Activated CD8-positive, alpha-beta T cell treated with anti-CD3 and anti-CD28 coated beads, Interleukin-2, amount 10 ng/mL, durations not matched to agents 7 days and 5 days (primary cell): ENCODE results near the gene NDFIP2. TPM values are rescaled to one million over a fixed set of nuclear protein-coding genes. Genes with fewer than 3 reads are reported as not detected.

ENCODE experiments used
- ATAC-seq: fragments of 150-1000 bp; cut with Tn5 transposase; one replicate; pipeline ENCODE4 v1.10.0; 2021; ENCODE audit warnings: moderate library complexity
- CTCF ChIA-PET: fragments of 350-600 bp; sonication (Branson Sonifier 250); formaldehyde crosslinking; loops from one replicate; lab custom pipeline; 2021; ENCODE audit warnings: antibody characterized with exemption; lab: Charles Lee
- POLR2A ChIA-PET: fragments of 350-600 bp; sonication (Branson Sonifier 250); formaldehyde crosslinking; loops from one replicate; lab custom pipeline; 2021; ENCODE audit warnings: antibody characterized with exemption; lab: Charles Lee
- DNase-seq: peaks from one replicate; pipeline ENCODE4 v3.0.0-alpha.2; 2020
- H3K27ac Mint-ChIP-seq: one replicate; pipeline ENCODE4 v1.8.0; 2021; ENCODE audit warnings: mild to moderate bottlenecking, mixed read lengths
- H3K27me3 Mint-ChIP-seq: one replicate; pipeline ENCODE4 v1.8.0; 2021; ENCODE audit warnings: low read depth, mixed read lengths
- H3K36me3 Mint-ChIP-seq: one replicate; pipeline ENCODE4 v1.8.0; 2021; ENCODE audit warnings: low read depth, mixed read lengths
- H3K4me1 Mint-ChIP-seq: one replicate; pipeline ENCODE4 v1.8.0; 2021; ENCODE audit warnings: low read depth, mixed read lengths
- H3K4me3 Mint-ChIP-seq: one replicate; pipeline ENCODE4 v1.8.0; 2021; ENCODE audit warnings: mild to moderate bottlenecking, mixed read lengths
- H3K9me3 Mint-ChIP-seq: one replicate; pipeline ENCODE4 v1.8.0; 2022; ENCODE audit warnings: mixed read lengths; ENCODE audit not compliant: insufficient read depth
- total RNA-seq, 2 experiments: library from RNA; stranded (reverse); gene quantifications; one replicate each; pipeline ENCODE4 v1.2.3, GENCODE V29; 2021

Gene NDFIP2
- total RNA-seq, 2 experiments from 2014 or later: 13.4 to 15.3 TPM

- POLR2A ChIA-PET: interaction anchor here (1.1 kb wide), 1 partner anchor 38 kb away, joined by 3 read pairs; no protein-coding TSS in a partner anchor
- peaks cover 52% of the 10 kb centered on the region for H3K4me1 Mint-ChIP-seq
- no peaks in the 10 kb centered on the region for H3K27me3 Mint-ChIP-seq
- peaks cover 27% of the 10 kb centered on the region for H3K36me3 Mint-ChIP-seq
- H3K4me3 Mint-ChIP-seq: no peak overlapping the region
- ATAC-seq (no peak), DNase-seq (no peak)
- CTCF ChIA-PET: interaction anchor here (1.2 to 1.5 kb wide), 2 partner anchors 30 to 95 kb away, joined by 3 to 5 read pairs; no protein-coding TSS in a partner anchor
- H3K9me3 Mint-ChIP-seq: no peaks in the 10 kb centered on the region
- H3K27ac Mint-ChIP-seq: no peak overlapping the region
These were observed 38.3 kb downstream of the NDFIP2 start for GRCh38 chr13:79519255-79519654.

- ChIA-PET POLR2A (interaction anchor here (0.9 to 1.9 kb wide), 4 partner anchors 12 to 129 kb away, joined by 3 to 9 read pairs (median 4); partner anchors contain the start of gene NDFIP2), CTCF (interaction anchor here (0.6 to 2.0 kb wide), 10 partner anchors 9 to 112 kb away, joined by 3 to 8 read pairs (median 4); no protein-coding TSS in a partner anchor)
- peak; percentile 93 for ATAC-seq
- Mint-ChIP-seq H3K9me3 (no peaks in the 10 kb centered on the region), H3K27ac (peak overlapping the region; percentile 73), H3K4me3 (peak overlapping the region; percentile 35), H3K36me3 (peaks cover 24% of the 10 kb centered on the region), H3K27me3 (no peaks in the 10 kb centered on the region), H3K4me1 (peaks cover 39% of the 10 kb centered on the region)
- DNase-seq: peak; percentile 78
These were observed 41.6 kb downstream of the NDFIP2 start for GRCh38 chr13:79522583-79522982.

- CTCF ChIA-PET: interaction anchor here (0.6 to 1.7 kb wide), 3 partner anchors 11 to 20 kb away, joined by 3 to 6 read pairs (median 4); no protein-coding TSS in a partner anchor
- POLR2A ChIA-PET: interaction anchor here (0.8 kb wide), 1 partner anchor 120 kb away, joined by 3 read pairs; no protein-coding TSS in a partner anchor
- H3K4me1 Mint-ChIP-seq: peaks cover 25% of the 10 kb centered on the region
- no peaks in the 10 kb centered on the region for H3K9me3 Mint-ChIP-seq
- H3K27me3 Mint-ChIP-seq: no peaks in the 10 kb centered on the region
- no peak overlapping the region for H3K4me3 Mint-ChIP-seq
- no peak overlapping the region for H3K27ac Mint-ChIP-seq
- no peak for ATAC-seq
- peaks cover 12% of the 10 kb centered on the region for H3K36me3 Mint-ChIP-seq
- DNase-seq: no peak
These were observed 44.3 kb downstream of the NDFIP2 start for GRCh38 chr13:79525064-79525857.

- Mint-ChIP-seq H3K27me3 (no peaks in the 10 kb centered on the region), H3K9me3 (no peaks in the 10 kb centered on the region), H3K4me1 (peaks cover 32% of the 10 kb centered on the region), H3K27ac (no peak overlapping the region), H3K36me3 (peaks cover 19% of the 10 kb centered on the region), H3K4me3 (no peak overlapping the region)
- CTCF ChIA-PET: interaction anchor here (1.5 to 5.0 kb wide), 5 partner anchors 12 to 103 kb away, joined by 3 to 53 read pairs (median 9); no protein-coding TSS in a partner anchor
- DNase-seq: no peak
- no peak for ATAC-seq
- POLR2A ChIA-PET: interaction anchor here (0.5 to 1.7 kb wide), 3 partner anchors 47 to 76 kb away, joined by 3 to 4 read pairs (median 3); partner anchors contain the start of gene NDFIP2
These were observed 46.7 kb downstream of the NDFIP2 start for GRCh38 chr13:79527698-79528097.

- no peak overlapping the region for H3K4me3 Mint-ChIP-seq
- no peaks in the 10 kb centered on the region for H3K27me3 Mint-ChIP-seq
- no peak overlapping the region for H3K27ac Mint-ChIP-seq
- peaks cover 16% of the 10 kb centered on the region for H3K36me3 Mint-ChIP-seq
- POLR2A ChIA-PET: interaction anchor here (1.2 to 1.7 kb wide), 2 partner anchors 47 to 77 kb away, joined by 3 to 4 read pairs; partner anchors contain the start of gene NDFIP2
- CTCF ChIA-PET: interaction anchor here (1.7 to 5.0 kb wide), 4 partner anchors 11 to 104 kb away, joined by 8 to 53 read pairs (median 24); no protein-coding TSS in a partner anchor
- DNase-seq (no peak), ATAC-seq (no peak)
- H3K4me1 Mint-ChIP-seq: peaks cover 27% of the 10 kb centered on the region
- H3K9me3 Mint-ChIP-seq: no peaks in the 10 kb centered on the region
These were observed 47.4 kb downstream of the NDFIP2 start for GRCh38 chr13:79528356-79528755.

GRCh38 chr13:79528759-79529191 is 47.8 kb downstream of the NDFIP2 start:
- no peaks in the 10 kb centered on the region for H3K9me3 Mint-ChIP-seq
- peaks cover 27% of the 10 kb centered on the region for H3K4me1 Mint-ChIP-seq
- H3K36me3 Mint-ChIP-seq: peaks cover 17% of the 10 kb centered on the region
- no peaks in the 10 kb centered on the region for H3K27me3 Mint-ChIP-seq
- POLR2A ChIA-PET: interaction anchor here (1.2 to 1.7 kb wide), 2 partner anchors 48 to 77 kb away, joined by 3 to 4 read pairs; partner anchors contain the start of gene NDFIP2
- DNase-seq: no peak
- H3K27ac Mint-ChIP-seq: no peak overlapping the region
- H3K4me3 Mint-ChIP-seq: no peak overlapping the region
- CTCF ChIA-PET: interaction anchor here (1.3 to 5.0 kb wide), 6 partner anchors 11 to 104 kb away, joined by 3 to 53 read pairs (median 8); partner anchors contain the start of gene NDFIP2
- no peak for ATAC-seq

GRCh38 chr13:79529817-79530216 is 48.9 kb downstream of the NDFIP2 start:
- ATAC-seq (no peak), DNase-seq (no peak)
- Mint-ChIP-seq H3K27ac (no peak overlapping the region), H3K9me3 (no peaks in the 10 kb centered on the region), H3K36me3 (peaks cover 21% of the 10 kb centered on the region), H3K27me3 (no peaks in the 10 kb centered on the region), H3K4me1 (peaks cover 27% of the 10 kb centered on the region), H3K4me3 (no peak overlapping the region)
- ChIA-PET POLR2A (interaction anchor here (1.0 kb wide), 1 partner anchor 46 kb away, joined by 4 read pairs; no protein-coding TSS in a partner anchor), CTCF (interaction anchor here (1.3 to 5.0 kb wide), 5 partner anchors 10 to 105 kb away, joined by 3 to 53 read pairs (median 9); partner anchors contain the start of gene NDFIP2)

- Mint-ChIP-seq H3K9me3 (no peaks in the 10 kb centered on the region), H3K27ac (no peak overlapping the region), H3K36me3 (peaks cover 24% of the 10 kb centered on the region), H3K27me3 (no peaks in the 10 kb centered on the region), H3K4me3 (no peak overlapping the region), H3K4me1 (peaks cover 30% of the 10 kb centered on the region)
- ATAC-seq: no peak
- no peak for DNase-seq
- POLR2A ChIA-PET: no interaction called here
- CTCF ChIA-PET: interaction anchor here (1.3 to 5.0 kb wide), 4 partner anchors 10 to 106 kb away, joined by 3 to 53 read pairs (median 24); no protein-coding TSS in a partner anchor
These were observed 49.3 kb downstream of the NDFIP2 start for GRCh38 chr13:79530270-79530669.

GRCh38 chr13:79531542-79532254 is 50.7 kb downstream of the NDFIP2 start:
- DNase-seq: no peak

GRCh38 chr13:79532576-79532975 is 51.6 kb downstream of the NDFIP2 start:
- peaks cover 31% of the 10 kb centered on the region for H3K4me1 Mint-ChIP-seq
- POLR2A ChIA-PET: interaction anchor here (0.6 kb wide), 1 partner anchor 42 kb away, joined by 3 read pairs; no protein-coding TSS in a partner anchor
- no peak for ATAC-seq
- peaks cover 24% of the 10 kb centered on the region for H3K36me3 Mint-ChIP-seq
- no peaks in the 10 kb centered on the region for H3K9me3 Mint-ChIP-seq
- H3K27me3 Mint-ChIP-seq: no peaks in the 10 kb centered on the region
- no peak for DNase-seq
- CTCF ChIA-PET: interaction anchor here (0.9 to 4.8 kb wide), 2 partner anchors 7 to 108 kb away, joined by 4 to 39 read pairs; no protein-coding TSS in a partner anchor
- H3K27ac Mint-ChIP-seq: no peak overlapping the region
- no peak overlapping the region for H3K4me3 Mint-ChIP-seq

More at GRCh38 chr13:79531542-79532254, 50.7 kb downstream of the NDFIP2 start:
- Mint-ChIP-seq H3K27me3 (no peaks in the 10 kb centered on the region), H3K36me3 (peaks cover 24% of the 10 kb centered on the region), H3K27ac (no peak overlapping the region), H3K4me3 (no peak overlapping the region), H3K4me1 (peaks cover 31% of the 10 kb centered on the region), H3K9me3 (no peaks in the 10 kb centered on the region)
- ChIA-PET CTCF (interaction anchor here (0.7 to 5.0 kb wide), 4 partner anchors 8 to 107 kb away, joined by 3 to 53 read pairs (median 22); partner anchors contain the start of gene NDFIP2), POLR2A (interaction anchor here (1.2 kb wide), 1 partner anchor 50 kb away, joined by 3 read pairs; no protein-coding TSS in a partner anchor)
- no peak for ATAC-seq
